WTC11 (cell line): ENCODE measurements around the gene USH1G.

Experiments
- CREB1 ChIP-seq: sonication (generic); formaldehyde crosslinking; IDR thresholded peaks from 2 replicates; pipeline ENCODE4 v1.8.0; 2023; ENCODE audit warnings: mild to moderate bottlenecking, missing genetic modification reagents
- CTCF ChIP-seq: fragments of 200-600 bp; IDR thresholded peaks from 2 replicates; pipeline ENCODE4 v1.8.0; 2022; ENCODE audit warnings: antibody characterized with exemption
- ETV6 ChIP-seq: sonication (generic); formaldehyde crosslinking; IDR thresholded peaks from 2 replicates; pipeline ENCODE4 v1.8.1; 2022; ENCODE audit warnings: mild to moderate bottlenecking, missing genetic modification reagents
- JUN ChIP-seq: sonication (generic); formaldehyde crosslinking; IDR thresholded peaks from 2 replicates; pipeline ENCODE4 v1.8.0; 2023; ENCODE audit warnings: mild to moderate bottlenecking, missing genetic modification reagents
- SMAD3 ChIP-seq: sonication (generic); formaldehyde crosslinking; IDR thresholded peaks from 2 replicates; pipeline ENCODE4 v1.8.0; 2022; ENCODE audit warnings: missing genetic modification reagents, mild to moderate bottlenecking, borderline replicate concordance
- SP1 ChIP-seq: sonication (generic); formaldehyde crosslinking; conservative IDR thresholded peaks from 2 replicates; pipeline ENCODE4 v1.8.1; 2022; ENCODE audit warnings: missing genetic modification reagents
- ZNF138 ChIP-seq: sonication (generic); formaldehyde crosslinking; conservative IDR thresholded peaks from 2 replicates; pipeline ENCODE4 v1.8.1; 2022; ENCODE audit warnings: mild to moderate bottlenecking, moderate library complexity, missing genetic modification reagents
- ZNF512 ChIP-seq: sonication (generic); formaldehyde crosslinking; IDR thresholded peaks from 2 replicates; pipeline ENCODE4 v1.8.1; 2022; ENCODE audit warnings: missing genetic modification reagents, borderline replicate concordance

- TF ChIP-seq CREB1 (CRISPR knock-in tag), result no peak
- no peak for TF ChIP-seq CTCF
- TF ChIP-seq ETV6 (CRISPR knock-in tag), result no peak
- TF ChIP-seq SMAD3, result no peak
- no peak for TF ChIP-seq ZNF512 (CRISPR knock-in tag)
- no peak for TF ChIP-seq ZNF138 (CRISPR knock-in tag)
- TF ChIP-seq SP1 (CRISPR knock-in tag), result no peak
- no peak for TF ChIP-seq JUN
Observed at GRCh38 chr17:74866198-74866835, 56.7 kb downstream of the USH1G start.
